GM21367 (cell line): ENCODE data around the gene ZNF221.
"Not testable (repeated sequence)": the region's sequence is repeated elsewhere in the genome, so short reads cannot be mapped to it uniquely, and the experiment has no call there.

Experiments
- ATAC-seq: cut with Tn5 transposase; IDR thresholded peaks from one replicate; pipeline ENCODE4 v1.9.1; 2021; ENCODE audit not compliant: unreplicated experiment

ZNF221 gene

DNA sequence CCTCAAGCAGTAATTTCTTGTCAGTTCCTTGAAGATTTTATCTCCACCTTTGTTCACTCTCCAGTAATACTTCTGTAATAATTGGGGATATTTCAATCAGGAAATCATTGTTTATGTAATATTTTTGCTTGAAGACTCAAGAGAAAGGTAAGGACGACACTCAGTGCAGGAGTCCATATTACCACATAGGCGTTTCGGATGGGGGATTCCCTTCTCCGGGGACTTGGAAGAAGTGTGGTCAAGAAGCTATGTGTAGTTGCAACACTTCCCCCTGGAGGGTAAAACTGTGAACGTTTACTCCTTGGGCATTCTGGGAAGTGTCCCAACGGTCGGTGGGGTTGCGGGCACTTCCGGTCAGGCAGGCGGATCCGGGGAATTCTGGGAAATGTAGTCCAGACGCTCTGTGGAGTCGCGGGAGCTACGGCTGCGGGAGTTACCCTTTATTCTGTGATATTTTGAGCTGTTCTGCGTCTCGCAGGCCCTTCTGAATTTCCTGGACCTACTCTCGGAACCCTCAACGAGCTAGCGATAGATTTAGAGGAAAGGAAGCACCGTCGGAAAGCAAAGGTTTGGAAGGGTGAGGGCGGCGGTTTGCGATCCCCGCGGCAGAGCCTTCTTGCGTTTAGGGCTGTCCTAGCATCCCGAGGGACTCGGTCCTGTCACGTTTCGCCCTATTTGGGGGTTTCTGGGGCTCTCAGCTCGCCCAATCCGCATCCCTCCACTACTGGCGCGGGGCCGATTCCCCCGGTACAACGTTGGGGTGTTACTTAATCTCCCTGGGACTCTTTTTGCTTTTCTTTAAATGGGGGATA lies at the start of gene ZNF221:
Gene ZNF221, plus strand, starts transcription at position 395 of the 812 bp plus-strand sequence. CDS start 11,499 bp downstream, outside the sequence.
- ATAC-seq, result peak; percentile 69

DNA sequence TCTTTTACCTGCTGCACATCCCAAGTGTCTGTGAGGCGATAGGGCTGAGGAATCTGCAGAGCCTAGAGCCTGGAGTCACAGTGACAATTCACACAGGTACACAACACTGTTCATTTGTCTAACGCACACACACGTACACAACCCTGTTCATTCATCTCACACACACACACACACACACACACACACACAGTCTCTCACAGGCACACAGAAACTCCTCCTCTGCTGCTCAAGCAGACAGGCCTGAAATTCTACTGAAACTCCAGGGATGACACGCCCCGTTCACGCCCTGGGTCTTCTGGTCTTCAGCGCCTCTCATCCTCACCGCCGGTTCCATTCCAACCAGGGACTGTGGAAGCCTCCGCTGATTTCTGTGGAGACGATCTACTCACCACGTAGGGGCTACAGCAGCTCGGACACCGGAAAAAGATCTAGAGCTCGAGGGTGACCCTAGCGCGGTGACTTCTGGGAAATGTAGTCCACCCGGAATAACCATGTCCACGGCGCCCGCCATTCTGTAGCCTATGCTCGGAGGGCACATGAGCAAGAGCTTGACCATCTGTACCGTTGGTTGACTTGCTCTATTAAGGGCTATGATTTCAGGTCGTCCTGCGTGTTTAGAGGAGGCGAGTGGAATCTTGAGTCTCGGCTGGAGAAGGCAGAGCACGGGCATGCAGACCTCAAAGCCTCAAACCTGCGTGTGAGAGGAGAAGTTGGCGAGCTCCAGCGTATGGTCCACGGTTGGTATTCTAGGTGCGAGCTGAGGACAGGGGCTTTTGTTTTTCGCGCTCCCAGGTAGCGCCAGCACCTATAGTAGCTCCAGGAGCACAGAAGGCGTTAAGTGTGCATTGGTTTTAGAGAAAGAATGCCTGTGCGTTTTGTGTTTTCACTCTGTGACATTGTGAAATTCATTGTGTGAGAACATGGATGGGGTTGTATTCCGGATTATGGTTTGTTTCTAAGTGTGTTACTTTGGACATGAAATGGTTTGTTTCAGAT lies 49.3 kb upstream of the ZNF221 start:
- peak; percentile 80 for ATAC-seq

GRCh38 chr19:43902399-43902798 lies 48.6 kb upstream of the ZNF221 start:
- ATAC-seq, result no peak

- no peak for ATAC-seq
These were observed 45.1 kb upstream of the ZNF221 start for GRCh38 chr19:43905897-43906296.

DNA sequence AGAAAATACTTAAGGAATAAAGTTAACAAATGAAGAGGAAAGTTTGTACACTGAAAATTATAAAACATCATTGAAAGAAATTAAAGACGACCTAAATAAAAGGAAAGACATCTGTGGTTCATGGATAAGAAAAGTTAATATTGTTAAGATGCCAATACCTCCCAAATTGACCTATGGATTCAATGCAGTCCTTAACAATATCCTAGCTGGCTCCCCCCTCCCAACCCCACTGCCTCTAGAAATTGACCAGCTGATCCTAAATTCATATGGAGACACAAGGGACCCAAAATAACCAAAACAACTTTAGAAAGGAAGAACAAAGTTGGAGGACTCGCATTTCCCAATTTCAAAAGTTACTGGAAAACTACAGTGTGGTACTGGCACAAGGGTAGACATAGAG lies 44.3 kb upstream of the ZNF221 start:
- ATAC-seq, result no peak

- ATAC-seq, result no peak
These were observed 42.4 kb upstream of the ZNF221 start for GRCh38 chr19:43908659-43909058.

- ATAC-seq, result no peak
These were observed 40.1 kb upstream of the ZNF221 start for GRCh38 chr19:43910884-43911283.

DNA sequence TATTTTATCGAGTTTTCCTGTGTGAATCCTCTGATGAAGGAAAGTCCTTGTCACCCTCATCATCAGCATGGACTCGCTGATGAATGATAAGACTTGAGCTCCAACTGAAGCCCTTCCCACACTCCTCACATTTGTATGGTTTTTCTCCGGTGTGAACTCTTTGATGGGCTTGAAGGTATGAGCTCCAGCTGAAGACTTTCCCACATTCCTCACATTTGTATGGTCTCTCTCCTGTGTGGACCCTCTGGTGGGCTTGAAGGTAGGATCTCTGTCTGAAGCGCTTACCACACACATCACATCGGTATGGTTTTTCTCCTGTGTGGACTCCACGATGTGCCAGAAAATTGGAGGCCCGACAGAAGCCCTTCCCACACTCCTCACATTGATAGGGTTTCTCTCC lies 37.6 kb upstream of the ZNF221 start:
- no peak for ATAC-seq

- ATAC-seq, result no peak
These were observed 37.0 kb upstream of the ZNF221 start for GRCh38 chr19:43914051-43914450.

DNA sequence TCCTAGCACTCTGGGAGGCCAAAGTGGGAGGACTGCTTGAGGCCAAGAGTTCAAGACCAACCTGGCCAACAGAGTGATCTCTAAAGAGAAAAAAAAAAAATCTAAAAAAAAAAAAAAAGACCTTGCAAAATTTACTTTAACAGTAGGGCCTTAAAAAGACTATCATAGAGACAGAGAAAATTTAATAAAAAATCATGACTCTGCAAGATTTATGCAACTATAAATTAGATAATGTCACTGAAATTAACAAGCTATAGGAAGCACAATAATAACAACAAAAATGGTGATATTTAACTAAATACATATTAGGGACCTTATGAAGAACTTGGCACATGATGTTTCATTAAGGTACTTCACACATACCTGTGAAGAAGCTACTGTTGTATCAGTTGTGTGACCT lies 27.2 kb upstream of the ZNF221 start:
- no peak for ATAC-seq

DNA sequence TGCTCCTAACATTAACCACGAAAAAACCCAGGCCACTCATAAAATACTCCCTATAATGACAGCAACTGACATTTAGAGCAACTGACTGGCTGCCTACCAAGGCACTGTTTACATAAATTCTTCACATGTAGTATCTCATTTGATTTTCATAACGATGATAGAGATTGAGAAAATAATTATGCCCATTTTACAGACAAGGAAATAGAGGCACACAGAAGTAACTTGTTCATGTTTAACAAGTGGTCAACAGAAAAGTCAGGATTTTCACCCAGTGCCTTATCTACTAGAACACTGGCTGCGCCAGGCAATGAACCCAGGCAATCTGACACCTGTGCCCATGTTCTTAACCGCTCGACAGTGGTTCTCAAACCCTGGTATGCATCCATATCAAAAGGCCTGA lies 22.2 kb upstream of the ZNF221 start:
- no peak for ATAC-seq

GRCh38 chr19:43934055-43934984 lies 16.7 kb upstream of the ZNF221 start:
- ATAC-seq, result no peak

DNA sequence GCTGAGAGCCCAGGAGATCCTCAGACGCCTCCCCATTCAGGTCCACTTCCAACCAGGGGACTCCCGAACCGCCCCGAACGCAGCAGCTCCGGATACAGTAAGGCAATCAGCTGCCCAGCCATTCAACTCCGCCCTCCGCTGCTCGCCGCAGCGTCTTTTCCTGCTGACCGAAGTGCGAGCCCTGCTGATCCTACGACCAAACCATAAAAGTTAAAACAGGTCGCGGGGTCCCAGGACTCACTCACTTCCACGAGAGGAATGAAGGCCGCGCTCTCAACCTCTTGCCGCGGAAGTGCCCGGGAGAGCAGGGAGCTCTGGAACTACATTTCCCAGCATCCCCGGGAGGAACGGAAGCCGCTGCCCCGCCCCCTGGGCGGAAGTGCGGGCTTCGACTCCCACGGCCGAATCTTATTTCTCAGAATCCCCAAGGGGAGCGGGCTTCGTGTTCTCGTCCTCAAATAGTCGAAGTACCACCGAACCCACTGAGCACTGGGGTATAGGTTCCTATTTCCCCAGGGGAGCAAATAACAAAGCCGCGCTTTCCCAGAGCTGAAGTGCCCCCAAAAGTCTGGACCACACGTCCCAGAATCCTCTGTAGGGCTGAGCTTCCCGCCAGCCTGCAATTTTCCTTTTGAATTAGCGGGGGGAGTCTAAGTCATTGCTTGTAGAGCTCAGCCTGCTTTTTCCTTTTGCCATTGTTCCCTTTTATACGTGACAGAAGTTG lies 15.9 kb upstream of the ZNF221 start, which contains the start of gene ZNF45:
Gene ZNF45, minus strand, starts transcription at position 298 of the 724 bp plus-strand sequence. CDS start 13,097 bp downstream, outside the sequence.
- ATAC-seq, result peak; percentile 89

DNA sequence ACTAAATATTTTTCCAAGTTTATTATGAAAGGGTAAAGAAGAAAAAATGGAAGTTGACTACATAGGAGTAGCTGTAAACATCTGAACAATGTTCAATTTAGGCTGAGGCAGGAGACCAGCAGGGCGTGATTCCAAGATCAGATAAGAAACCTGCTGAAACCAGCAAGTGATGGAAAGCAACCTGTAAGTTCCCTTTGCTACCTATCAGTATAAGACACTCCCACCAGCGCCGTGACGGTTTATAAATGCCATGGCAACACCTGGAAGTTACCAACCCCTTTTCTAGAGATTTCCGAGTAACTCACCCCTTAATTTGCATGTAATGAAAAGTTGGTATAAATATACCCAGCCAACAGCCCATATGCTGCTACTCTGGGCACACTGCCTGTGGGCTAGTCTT lies 14.8 kb upstream of the ZNF221 start:
- ATAC-seq, result no peak

DNA sequence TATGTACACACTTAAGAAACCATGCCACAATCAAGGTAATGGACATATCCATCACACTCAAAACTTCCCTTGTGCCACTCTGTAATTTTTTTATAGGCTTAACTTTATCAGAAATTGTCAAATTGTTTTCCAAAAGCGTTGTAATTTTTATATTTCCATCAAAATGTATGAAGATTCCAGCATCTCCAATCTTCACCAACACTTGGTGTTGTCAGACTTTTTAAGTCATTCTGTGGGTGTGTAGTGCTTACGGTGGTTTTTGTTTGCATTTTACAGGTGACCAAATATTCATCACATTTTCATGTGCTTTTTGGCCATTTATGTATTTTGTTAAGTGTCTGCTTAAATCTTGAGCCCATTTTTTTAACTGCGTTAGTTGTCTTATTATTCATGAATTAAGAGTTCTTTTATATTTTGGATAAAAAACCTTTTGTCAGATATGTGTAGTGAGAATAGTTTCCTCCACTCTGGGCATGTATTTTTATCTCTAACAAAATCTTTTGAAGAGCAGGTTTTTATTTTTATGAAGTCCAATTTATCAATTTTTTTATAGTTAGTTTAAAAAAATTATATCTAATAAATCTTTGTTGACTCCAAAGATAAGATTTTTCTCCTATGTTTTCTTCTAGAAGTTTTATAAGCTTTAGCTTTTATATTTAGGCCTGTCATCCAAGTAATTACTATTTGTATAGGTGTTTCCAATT lies 11.3 kb upstream of the ZNF221 start:
- ATAC-seq, result no peak

DNA sequence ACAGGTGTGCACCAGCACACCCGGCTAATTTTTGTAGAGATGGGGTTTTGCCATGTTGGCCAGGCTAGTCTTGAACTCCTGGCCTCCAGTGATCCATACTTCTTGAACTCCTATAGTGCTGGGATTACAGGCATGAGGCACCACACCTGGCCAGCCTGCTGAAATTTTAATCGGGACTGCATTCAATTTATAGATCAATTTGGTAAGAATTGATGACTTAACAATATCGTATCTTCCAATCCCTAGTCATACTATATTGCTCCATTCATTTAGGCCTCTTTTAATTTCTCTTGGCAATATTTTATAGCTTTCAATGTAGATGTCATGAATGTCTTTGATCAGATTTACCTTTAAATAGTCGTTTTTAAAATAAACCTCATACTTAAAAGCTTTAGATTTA lies 10.3 kb upstream of the ZNF221 start:
- ATAC-seq, result no peak

- no peak for ATAC-seq
These were observed 9.8 kb upstream of the ZNF221 start for GRCh38 chr19:43941209-43941608.

GRCh38 chr19:43947412-43947811 lies 3.6 kb upstream of the ZNF221 start:
- not testable (repeated sequence) for ATAC-seq

GRCh38 chr19:43949803-43950202 lies 1.2 kb upstream of the ZNF221 start:
- not testable (repeated sequence) for ATAC-seq
